SU-DHL-6 (cell line): ENCODE data around the gene CELA2B.
"Not testable (repeated sequence)": the region's sequence is repeated elsewhere in the genome, so short reads cannot be mapped to it uniquely, and the experiment has no call there.

Experiments used
- H2AFZ ChIP-seq: fragments of 200-600 bp; sonication (generic); 2 replicates; pipeline ENCODE4 v1.6.1; 2014; ENCODE audit warnings: low read depth, mild to moderate bottlenecking, moderate library complexity, mixed read lengths, antibody characterized with exemption, low read length; ENCODE audit not compliant: severe bottlenecking
- H3F3A ChIP-seq: fragments of 200-600 bp; shearing (Covaris generic); 2 replicates; pipeline ENCODE4 v1.6.0; 2016; ENCODE audit warnings: antibody characterized with exemption, mild to moderate bottlenecking; ENCODE audit not compliant: insufficient read depth
- H3K27ac ChIP-seq: fragments of 200-600 bp; sonication (generic); 2 replicates; pipeline ENCODE4 v1.5.1; 2016; ENCODE audit warnings: low read depth, mild to moderate bottlenecking, low read length, moderate library complexity, mixed read lengths
- H3K27me3 ChIP-seq: fragments of 200-600 bp; sonication (generic), shearing (Covaris generic); 2 replicates; pipeline ENCODE4 v1.6.0; 2014; ENCODE audit warnings: mild to moderate bottlenecking, low read length
- H3K36me3 ChIP-seq: fragments of 200-600 bp; sonication (generic); 2 replicates; pipeline ENCODE4 v1.6.1; 2014; ENCODE audit warnings: mild to moderate bottlenecking, low read length, mixed read lengths
- H3K4me2 ChIP-seq: fragments of 300-600, 200-600 bp; shearing (Covaris generic), sonication (generic); 2 replicates; pipeline ENCODE4 v1.6.0; 2014; ENCODE audit warnings: low read length, low read depth, mild to moderate bottlenecking; ENCODE audit not compliant: poor library complexity, severe bottlenecking
- H3K4me3 ChIP-seq: fragments of 200-600 bp; sonication (generic); 2 replicates; pipeline ENCODE4 v1.5.1; 2014; ENCODE audit warnings: antibody characterized with exemption, low read length, mild to moderate bottlenecking, mixed read lengths; ENCODE audit not compliant: insufficient read depth, poor library complexity, severe bottlenecking
- H3K79me2 ChIP-seq: fragments of 200-600 bp; sonication (generic); 2 replicates; pipeline ENCODE4 v1.6.1; 2014; ENCODE audit warnings: mild to moderate bottlenecking, low read length, moderate library complexity; ENCODE audit not compliant: insufficient read depth
- H3K9ac ChIP-seq: fragments of 200-600 bp; sonication (generic); 2 replicates; pipeline ENCODE4 v1.7.0; 2014; ENCODE audit warnings: mild to moderate bottlenecking, low read length
- H3K9me2 ChIP-seq: fragments of 200-600 bp; sonication (generic); replicated peaks from 2 replicates; pipeline ENCODE4 v1.6.1; 2014; ENCODE audit warnings: low read length; ENCODE audit not compliant: insufficient read depth
- H3K9me3 ChIP-seq: fragments of 200-600 bp; sonication (generic); 2 replicates; pipeline ENCODE4 v1.6.1; 2014; ENCODE audit warnings: low read length, mixed read lengths; ENCODE audit not compliant: insufficient read depth
- H4K20me1 ChIP-seq: fragments of 200-600 bp; sonication (generic); 2 replicates; pipeline ENCODE4 v1.6.1; 2014; ENCODE audit warnings: low read depth, mild to moderate bottlenecking, antibody characterized with exemption, low read length, moderate library complexity, mixed read lengths
- EZH2phosphoT487 ChIP-seq: fragments of 200-600 bp; sonication (generic), shearing (Covaris generic); conservative IDR thresholded peaks from 2 replicates; pipeline ENCODE4 v1.6.1; 2018; ENCODE audit warnings: mild to moderate bottlenecking, antibody characterized with exemption, low read length, moderate library complexity, mixed read lengths
- TF ChIP-seq, protein P1 (sequence below): fragments of 200-600 bp; sonication (generic); IDR thresholded peaks from one replicate; pipeline ENCODE4 v1.5.1; 2017; ENCODE audit warnings: antibody characterized with exemption, mild to moderate bottlenecking, low read length, moderate library complexity; ENCODE audit not compliant: insufficient read depth, poor library complexity, severe bottlenecking

Gene CELA2B

DNA sequence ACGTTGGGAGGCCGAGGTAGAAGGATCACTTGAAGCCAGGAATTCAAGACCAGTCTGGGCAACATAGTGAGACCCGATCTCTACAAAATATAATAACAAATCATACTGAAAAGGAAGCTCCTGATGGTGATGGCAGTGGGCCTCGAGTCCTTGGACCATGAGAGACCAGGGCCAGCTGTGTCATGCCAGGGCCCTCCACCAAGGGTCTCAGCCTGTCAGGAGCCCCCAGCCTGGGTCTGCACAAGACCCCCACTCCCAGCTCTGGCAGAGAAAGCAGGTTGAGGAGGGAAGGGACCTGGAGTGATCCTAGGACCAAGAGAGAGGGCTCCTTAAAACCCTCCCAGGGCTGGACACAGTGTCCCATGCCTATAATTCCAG is 44.3 kb upstream of the CELA2B start:
- Histone ChIP-seq H3K4me2 (no peak overlapping the region), H3K36me3 (no peaks in the 10 kb centered on the region), H3K4me3 (no peak overlapping the region), H4K20me1 (no peaks in the 10 kb centered on the region), H2AFZ (no peak overlapping the region), H3K79me2 (no peaks in the 10 kb centered on the region), H3K9me2 (no peaks in the 10 kb centered on the region), H3K9ac (no peak overlapping the region), H3K9me3 (no peaks in the 10 kb centered on the region), H3K27ac (no peak overlapping the region), H3K27me3 (no peaks in the 10 kb centered on the region), H3F3A (no peaks in the 10 kb centered on the region)
- TF ChIP-seq EZH2phosphoT487, result no peak
- TF ChIP-seq, protein P1, sequence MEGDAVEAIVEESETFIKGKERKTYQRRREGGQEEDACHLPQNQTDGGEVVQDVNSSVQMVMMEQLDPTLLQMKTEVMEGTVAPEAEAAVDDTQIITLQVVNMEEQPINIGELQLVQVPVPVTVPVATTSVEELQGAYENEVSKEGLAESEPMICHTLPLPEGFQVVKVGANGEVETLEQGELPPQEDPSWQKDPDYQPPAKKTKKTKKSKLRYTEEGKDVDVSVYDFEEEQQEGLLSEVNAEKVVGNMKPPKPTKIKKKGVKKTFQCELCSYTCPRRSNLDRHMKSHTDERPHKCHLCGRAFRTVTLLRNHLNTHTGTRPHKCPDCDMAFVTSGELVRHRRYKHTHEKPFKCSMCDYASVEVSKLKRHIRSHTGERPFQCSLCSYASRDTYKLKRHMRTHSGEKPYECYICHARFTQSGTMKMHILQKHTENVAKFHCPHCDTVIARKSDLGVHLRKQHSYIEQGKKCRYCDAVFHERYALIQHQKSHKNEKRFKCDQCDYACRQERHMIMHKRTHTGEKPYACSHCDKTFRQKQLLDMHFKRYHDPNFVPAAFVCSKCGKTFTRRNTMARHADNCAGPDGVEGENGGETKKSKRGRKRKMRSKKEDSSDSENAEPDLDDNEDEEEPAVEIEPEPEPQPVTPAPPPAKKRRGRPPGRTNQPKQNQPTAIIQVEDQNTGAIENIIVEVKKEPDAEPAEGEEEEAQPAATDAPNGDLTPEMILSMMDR, result no peak

DNA sequence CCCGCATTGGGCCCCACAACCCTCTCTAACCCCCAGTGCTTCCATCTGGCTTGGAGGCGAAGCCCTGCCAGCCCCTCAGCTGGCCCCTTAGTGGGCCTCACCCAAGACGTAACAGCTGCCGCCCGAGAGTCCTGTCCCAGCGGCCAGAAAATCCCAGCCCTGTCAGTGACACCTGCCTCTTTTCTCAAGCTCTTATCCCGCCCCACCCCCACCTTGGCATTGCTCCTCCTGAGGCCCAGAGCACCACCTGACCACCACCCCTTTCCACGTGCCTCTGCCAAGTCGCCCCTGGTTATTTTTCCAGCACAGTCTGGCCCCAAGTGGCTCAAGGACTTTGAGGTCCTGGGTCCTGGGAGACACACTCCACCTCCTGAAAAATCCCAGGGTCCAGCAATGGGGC is 43.6 kb upstream of the CELA2B start:
- Histone ChIP-seq H3F3A (no peaks in the 10 kb centered on the region), H3K4me3 (no peak overlapping the region), H3K79me2 (no peaks in the 10 kb centered on the region), H3K27me3 (no peaks in the 10 kb centered on the region), H3K4me2 (no peak overlapping the region), H3K27ac (no peak overlapping the region), H3K9me2 (no peaks in the 10 kb centered on the region), H3K36me3 (no peaks in the 10 kb centered on the region), H3K9ac (no peak overlapping the region), H4K20me1 (no peaks in the 10 kb centered on the region), H3K9me3 (no peaks in the 10 kb centered on the region), H2AFZ (no peak overlapping the region)
- TF ChIP-seq, protein P1, result no peak
- no peak for TF ChIP-seq EZH2phosphoT487

DNA sequence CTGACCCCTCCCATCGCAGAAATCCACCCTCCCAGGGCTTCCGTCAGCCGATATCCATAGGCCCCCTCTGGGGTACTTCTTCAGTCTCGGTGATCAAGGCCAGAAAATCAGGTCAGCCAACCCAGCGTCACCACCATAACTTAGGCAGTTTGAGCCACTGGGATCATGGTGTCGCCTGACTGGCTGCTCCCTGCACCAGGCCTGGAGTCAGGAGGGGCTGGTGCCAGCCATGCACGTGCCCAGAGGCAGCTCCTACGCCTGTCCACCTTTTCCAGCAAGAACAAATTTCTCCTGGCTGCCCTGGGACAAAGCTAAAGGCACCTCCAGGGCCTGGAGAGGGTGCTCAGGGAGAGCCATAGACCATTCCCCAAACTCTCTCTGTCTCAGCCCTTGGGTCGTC is 42.4 kb upstream of the CELA2B start:
- H2AFZ ChIP-seq, result no peak overlapping the region
- TF ChIP-seq EZH2phosphoT487, result no peak
- TF ChIP-seq, protein P1, result no peak
- no peaks in the 10 kb centered on the region for H3F3A ChIP-seq
- H3K4me3 ChIP-seq, result no peak overlapping the region
- no peak overlapping the region for H3K4me2 ChIP-seq
- no peaks in the 10 kb centered on the region for H3K9me2 ChIP-seq
- no peak overlapping the region for H3K9ac ChIP-seq
- no peaks in the 10 kb centered on the region for H4K20me1 ChIP-seq
- no peak overlapping the region for H3K27ac ChIP-seq
- H3K79me2 ChIP-seq, result no peaks in the 10 kb centered on the region
- no peaks in the 10 kb centered on the region for H3K9me3 ChIP-seq
- no peaks in the 10 kb centered on the region for H3K36me3 ChIP-seq
- H3K27me3 ChIP-seq, result no peaks in the 10 kb centered on the region

DNA sequence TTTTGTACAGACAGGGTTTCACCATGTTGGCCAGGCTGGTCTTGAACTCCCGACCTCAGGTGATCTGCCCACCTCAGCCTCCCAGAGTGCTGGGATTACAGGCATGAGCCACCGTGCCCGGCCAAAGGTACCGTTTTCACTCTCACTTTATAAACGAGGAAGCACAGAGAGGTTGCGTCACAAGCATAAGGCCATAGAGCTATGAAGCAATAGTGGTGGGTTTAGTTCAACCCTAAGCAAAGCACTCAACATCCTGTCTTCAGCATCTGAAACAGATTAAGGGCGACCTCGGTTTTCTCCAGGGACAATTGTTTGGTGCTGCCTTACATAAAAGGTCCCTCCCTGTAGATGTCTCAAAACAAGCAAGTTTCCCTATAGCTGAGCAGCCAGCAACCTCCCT is 41.2 kb upstream of the CELA2B start:
- not testable (repeated sequence) for H2AFZ ChIP-seq, H3K4me2 ChIP-seq, H3K27me3 ChIP-seq, H3K27ac ChIP-seq, H3K9me2 ChIP-seq, H3K9ac ChIP-seq, H3K4me3 ChIP-seq, H4K20me1 ChIP-seq, H3K79me2 ChIP-seq, H3K36me3 ChIP-seq, H3K9me3 ChIP-seq, H3F3A ChIP-seq
